Dendritic cell treated with granulocyte-macrophage colony-stimulating factor and Interleukin-4, amounts not matched to agents 40 ng/mL and 50 ng/mL, for 4 days (primary cell): ENCODE measurements around the gene MT2A.
A peak's percentile ranks its signal among the peaks of the same experiment; 100 is the strongest.

Experiments
- H3K27ac Mint-ChIP-seq: one replicate; pipeline ENCODE4 v1.8.0; 2022; ENCODE audit warnings: mild to moderate bottlenecking, mixed read lengths
- H3K27me3 Mint-ChIP-seq: one replicate; pipeline ENCODE4 v1.8.0; 2022; ENCODE audit warnings: mild to moderate bottlenecking, mixed read lengths
- H3K36me3 Mint-ChIP-seq: one replicate; pipeline ENCODE4 v1.8.0; 2022; ENCODE audit warnings: low read depth, mixed read lengths
- H3K4me1 Mint-ChIP-seq: one replicate; pipeline ENCODE4 v1.8.0; 2022; ENCODE audit warnings: low read depth, mixed read lengths
- H3K4me3 Mint-ChIP-seq: one replicate; pipeline ENCODE4 v1.8.0; 2022; ENCODE audit warnings: mild to moderate bottlenecking, moderate library complexity, mixed read lengths
- H3K9me3 Mint-ChIP-seq: one replicate; pipeline ENCODE4 v1.8.0; 2022; ENCODE audit warnings: mixed read lengths
- intact Hi-C: fragments of 100-400 bp; cut with micrococcal nuclease; formaldehyde crosslinking; loops from one replicate; pipeline ENCODE4 v1.15.0; 2022

MT2A gene

DNA sequence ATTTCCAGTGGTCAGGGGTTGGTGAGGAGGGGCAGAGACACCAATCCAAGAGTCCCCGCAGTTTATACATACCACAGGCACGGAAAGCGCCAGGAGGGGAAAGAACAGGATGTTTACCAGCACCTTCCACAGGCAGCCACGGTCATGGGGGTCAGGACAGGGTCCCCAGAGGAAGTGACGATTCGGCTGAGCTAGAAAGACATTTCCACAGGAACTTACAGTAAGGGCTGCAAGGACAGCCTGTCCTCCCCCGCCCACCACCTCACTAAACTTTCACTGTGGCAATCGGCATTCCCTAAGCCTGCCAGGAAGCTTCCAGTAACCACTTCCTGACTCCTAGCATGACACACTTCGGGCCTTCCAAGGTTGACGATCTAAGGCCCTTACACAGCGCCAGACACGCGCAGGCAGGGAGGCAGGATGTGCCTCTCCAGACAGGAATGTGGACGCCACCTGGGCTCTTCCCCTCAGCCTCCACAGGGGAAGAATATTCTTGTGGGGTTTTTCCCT, 1.2 kb upstream of the MT2A start:
- Mint-ChIP-seq H3K36me3 (no peaks in the 10 kb centered on the region), H3K4me1 (peaks cover 45% of the 10 kb centered on the region), H3K27me3 (peaks cover 5% of the 10 kb centered on the region), H3K27ac (peak overlapping the region; percentile 86), H3K4me3 (no peak overlapping the region), H3K9me3 (no peaks in the 10 kb centered on the region)
- intact Hi-C loops: no loop called here

- peak overlapping the region; percentile 86 for H3K27ac Mint-ChIP-seq
- H3K27me3 Mint-ChIP-seq: peaks cover 4% of the 10 kb centered on the region
- no peaks in the 10 kb centered on the region for H3K9me3 Mint-ChIP-seq
- H3K4me3 Mint-ChIP-seq: peak overlapping the region; percentile 18
- H3K36me3 Mint-ChIP-seq: no peaks in the 10 kb centered on the region
- intact Hi-C loops: no loop called here
- H3K4me1 Mint-ChIP-seq: peaks cover 45% of the 10 kb centered on the region
Observed at GRCh38 chr16:56607675-56608042, 725 bp upstream of the MT2A start.

DNA sequence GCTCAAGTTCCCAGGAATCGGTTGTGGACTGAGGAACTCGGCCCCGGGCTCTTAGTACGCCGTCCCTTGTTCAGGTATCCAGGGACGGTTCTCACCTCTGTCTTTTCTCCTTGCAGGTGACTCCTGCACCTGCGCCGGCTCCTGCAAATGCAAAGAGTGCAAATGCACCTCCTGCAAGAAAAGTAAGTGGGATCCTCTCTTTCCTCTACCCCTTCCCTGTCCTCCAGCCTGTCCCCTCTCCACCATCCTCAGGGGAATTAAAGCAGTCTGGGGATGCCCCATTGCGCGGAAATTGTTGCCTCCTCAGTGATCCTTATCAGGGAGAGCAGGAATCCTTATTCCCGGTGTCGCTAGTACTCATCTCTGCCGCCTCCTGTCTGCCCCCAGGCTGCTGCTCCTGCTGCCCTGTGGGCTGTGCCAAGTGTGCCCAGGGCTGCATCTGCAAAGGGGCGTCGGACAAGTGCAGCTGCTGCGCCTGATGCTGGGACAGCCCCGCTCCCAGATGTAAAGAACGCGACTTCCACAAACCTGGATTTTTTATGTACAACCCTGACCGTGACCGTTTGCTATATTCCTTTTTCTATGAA, 585 bp downstream of the MT2A start:
- peaks cover 45% of the 10 kb centered on the region for H3K4me1 Mint-ChIP-seq
- H3K36me3 Mint-ChIP-seq: no peaks in the 10 kb centered on the region
- peak overlapping the region; percentile 75 for H3K4me3 Mint-ChIP-seq
- H3K9me3 Mint-ChIP-seq: no peaks in the 10 kb centered on the region
- H3K27ac Mint-ChIP-seq: peak overlapping the region; percentile 86
- intact Hi-C loops: no loop called here
- peaks cover 5% of the 10 kb centered on the region for H3K27me3 Mint-ChIP-seq

- Mint-ChIP-seq H3K9me3 (no peaks in the 10 kb centered on the region), H3K27me3 (peaks cover 8% of the 10 kb centered on the region), H3K4me3 (peak overlapping the region; percentile 75), H3K27ac (peak overlapping the region; percentile 86), H3K36me3 (no peaks in the 10 kb centered on the region), H3K4me1 (peaks cover 45% of the 10 kb centered on the region)
- intact Hi-C loops: no loop called here
Observed at GRCh38 chr16:56609463-56609921, 1.1 kb downstream of the MT2A start.

DNA sequence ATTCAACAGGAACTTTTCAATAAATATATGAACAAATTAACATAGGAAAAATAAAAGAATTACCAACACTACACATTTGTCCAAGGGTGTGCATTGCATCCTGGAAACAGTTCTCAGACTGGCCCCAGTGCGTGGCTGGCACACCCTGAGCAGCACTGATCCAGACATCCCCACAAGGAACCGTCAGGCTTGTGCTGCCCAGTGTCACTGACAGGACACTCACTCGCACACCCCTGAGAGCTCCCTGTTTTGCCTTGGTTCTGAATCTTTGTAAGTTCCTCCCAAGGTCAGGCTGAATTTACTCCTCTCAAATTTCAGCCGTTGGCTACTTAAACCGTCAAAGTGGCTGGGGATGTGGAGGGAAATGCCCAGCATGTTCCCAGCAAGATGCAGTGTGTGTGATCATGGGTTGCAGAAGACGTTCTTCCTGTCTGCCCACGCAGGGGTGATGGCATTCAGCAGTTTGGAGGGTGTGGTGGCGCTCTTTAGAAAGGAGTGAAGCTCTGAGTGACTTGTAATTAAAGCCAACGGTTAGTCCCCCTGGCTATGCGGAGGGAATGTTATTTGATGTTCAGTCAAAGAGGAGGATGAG, 1.7 kb downstream of the MT2A start:
- Mint-ChIP-seq H3K36me3 (no peaks in the 10 kb centered on the region), H3K4me1 (peaks cover 45% of the 10 kb centered on the region), H3K9me3 (no peaks in the 10 kb centered on the region), H3K4me3 (peak overlapping the region; percentile 75), H3K27ac (peak overlapping the region; percentile 86), H3K27me3 (peaks cover 9% of the 10 kb centered on the region)
- intact Hi-C loops: no loop called here

- Mint-ChIP-seq H3K4me1 (peaks cover 45% of the 10 kb centered on the region), H3K9me3 (no peaks in the 10 kb centered on the region), H3K4me3 (no peak overlapping the region), H3K36me3 (no peaks in the 10 kb centered on the region), H3K27me3 (peaks cover 10% of the 10 kb centered on the region), H3K27ac (peak overlapping the region; percentile 86)
- intact Hi-C loops: no loop called here
Observed at GRCh38 chr16:56610609-56611111, 2.3 kb downstream of the MT2A start.

GRCh38 chr16:56611281-56611833, 3.0 kb downstream of the MT2A start:
- peaks cover 15% of the 10 kb centered on the region for H3K27me3 Mint-ChIP-seq
- H3K9me3 Mint-ChIP-seq: no peaks in the 10 kb centered on the region
- H3K4me1 Mint-ChIP-seq: peaks cover 45% of the 10 kb centered on the region
- H3K27ac Mint-ChIP-seq: peak overlapping the region; percentile 86
- no peak overlapping the region for H3K4me3 Mint-ChIP-seq
- no peaks in the 10 kb centered on the region for H3K36me3 Mint-ChIP-seq
- intact Hi-C loops: no loop called here

DNA sequence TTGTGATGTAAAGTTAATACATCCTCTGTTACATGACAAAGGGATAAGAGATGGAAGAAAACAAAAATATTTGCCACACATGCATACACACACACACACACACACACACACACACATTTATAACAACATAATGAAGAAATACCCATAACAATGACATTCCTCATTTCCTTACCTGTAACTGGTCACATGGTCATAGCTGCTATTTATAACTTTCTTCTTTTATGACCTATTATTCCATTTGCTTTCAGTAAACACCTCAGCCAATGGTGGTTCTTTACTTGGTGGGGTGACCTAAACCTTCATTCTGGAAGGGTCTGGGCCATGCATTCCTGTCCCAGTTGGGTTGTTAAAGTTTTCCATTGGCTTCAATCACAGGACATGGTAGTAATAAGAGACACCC, 5.3 kb downstream of the MT2A start:
- Mint-ChIP-seq H3K9me3 (no peaks in the 10 kb centered on the region), H3K27ac (no peak overlapping the region), H3K4me1 (peaks cover 43% of the 10 kb centered on the region), H3K36me3 (no peaks in the 10 kb centered on the region), H3K27me3 (peaks cover 38% of the 10 kb centered on the region), H3K4me3 (no peak overlapping the region)
- intact Hi-C loops: no loop called here

DNA sequence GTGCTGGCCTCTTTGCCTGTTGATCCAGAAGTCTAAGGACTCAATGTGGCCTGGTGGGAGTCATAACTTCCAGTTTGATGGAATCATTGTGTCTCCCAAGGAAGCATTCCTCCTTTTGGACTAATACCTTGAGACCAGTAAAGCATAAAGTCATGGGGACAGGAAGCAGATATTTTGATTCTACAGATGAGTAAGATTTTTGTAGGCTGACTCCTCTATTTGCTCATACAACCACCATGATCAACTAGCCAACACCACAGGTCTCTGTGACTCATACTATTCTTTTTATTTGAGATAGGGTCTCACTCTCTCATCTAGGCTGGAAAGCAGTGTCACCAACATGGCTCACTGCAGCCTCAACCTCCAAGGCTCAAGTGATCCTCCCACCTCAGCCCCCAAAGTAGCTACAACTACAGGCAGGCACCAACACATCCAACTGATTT, 6.2 kb downstream of the MT2A start:
- intact Hi-C loops: no loop called here

DNA sequence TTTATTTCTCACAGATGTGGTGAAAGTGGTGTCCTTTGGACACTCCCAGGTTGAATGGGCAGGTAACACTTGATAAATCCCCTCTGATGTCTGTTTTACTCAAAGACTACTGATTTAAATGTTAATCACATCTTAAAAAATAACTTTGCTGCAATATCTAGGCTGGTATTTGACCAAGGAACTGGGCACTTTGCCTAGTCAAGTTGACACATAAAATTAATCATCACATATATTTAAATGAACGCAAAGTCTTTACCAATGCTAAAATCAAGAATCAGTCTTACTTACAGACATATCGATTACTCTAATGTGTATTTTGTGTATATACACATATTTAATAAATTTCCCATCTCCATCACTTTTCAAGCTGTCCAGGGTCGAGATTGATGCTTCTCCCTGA, 7.0 kb downstream of the MT2A start:
- Mint-ChIP-seq H3K4me1 (peaks cover 28% of the 10 kb centered on the region), H3K36me3 (no peaks in the 10 kb centered on the region), H3K27me3 (peaks cover 54% of the 10 kb centered on the region), H3K4me3 (no peak overlapping the region), H3K9me3 (no peaks in the 10 kb centered on the region), H3K27ac (no peak overlapping the region)
- intact Hi-C loops: no loop called here

More for the DNA sequence above, 6.2 kb downstream of the MT2A start:
- H3K4me3 Mint-ChIP-seq: no peak overlapping the region
- H3K9me3 Mint-ChIP-seq: no peaks in the 10 kb centered on the region
- H3K4me1 Mint-ChIP-seq: peaks cover 34% of the 10 kb centered on the region
- H3K27ac Mint-ChIP-seq: no peak overlapping the region
- no peaks in the 10 kb centered on the region for H3K36me3 Mint-ChIP-seq
- peaks cover 47% of the 10 kb centered on the region for H3K27me3 Mint-ChIP-seq

- peaks cover 59% of the 10 kb centered on the region for H3K27me3 Mint-ChIP-seq
- intact Hi-C loops: no loop called here
- no peaks in the 10 kb centered on the region for H3K9me3 Mint-ChIP-seq
- H3K36me3 Mint-ChIP-seq: no peaks in the 10 kb centered on the region
- peaks cover 16% of the 10 kb centered on the region for H3K4me1 Mint-ChIP-seq
- H3K27ac Mint-ChIP-seq: peak overlapping the region; percentile 20
- H3K4me3 Mint-ChIP-seq: peak overlapping the region; percentile 70
Observed at GRCh38 chr16:56616608-56617211, 8.3 kb downstream of the MT2A start.

GRCh38 chr16:56617212-56618085, 9.1 kb downstream of the MT2A start:
- Mint-ChIP-seq H3K27me3 (peaks cover 64% of the 10 kb centered on the region), H3K36me3 (no peaks in the 10 kb centered on the region), H3K4me1 (peaks cover 16% of the 10 kb centered on the region), H3K9me3 (no peaks in the 10 kb centered on the region), H3K4me3 (peak overlapping the region; percentile 70), H3K27ac (peak overlapping the region; percentile 20)
- intact Hi-C loops: no loop called here

DNA sequence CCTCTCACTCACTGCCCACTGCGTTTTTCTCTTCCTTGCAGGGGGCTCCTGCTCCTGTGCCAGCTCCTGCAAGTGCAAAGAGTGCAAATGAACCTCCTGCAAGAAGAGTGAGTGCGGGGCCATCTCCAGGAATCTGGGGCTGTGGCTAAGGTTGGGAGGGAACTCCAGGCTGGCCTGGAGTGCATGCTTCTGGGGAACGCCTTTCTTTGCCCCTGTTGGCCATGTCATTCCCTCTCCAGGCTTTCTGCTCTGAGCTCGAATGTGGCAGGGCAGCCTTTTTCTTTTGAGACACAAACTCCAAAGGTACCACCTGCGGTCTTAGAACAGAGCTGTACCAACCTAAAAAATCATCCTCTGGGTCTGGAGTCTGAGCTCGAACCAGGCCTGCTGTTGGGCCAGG, 9.8 kb downstream of the MT2A start:
- Mint-ChIP-seq H3K4me1 (peaks cover 16% of the 10 kb centered on the region), H3K27ac (no peak overlapping the region), H3K4me3 (no peak overlapping the region), H3K9me3 (no peaks in the 10 kb centered on the region), H3K36me3 (no peaks in the 10 kb centered on the region), H3K27me3 (peaks cover 70% of the 10 kb centered on the region)
- intact Hi-C loops: no loop called here
